LNCAP (cell line): Measurements from ENCODE around the gene APP.

Experiments used
- TF ChIP-seq, protein P1 (sequence below): fragments of 450-650 bp; IDR thresholded peaks from 2 replicates; pipeline ENCODE4 v1.5.1; 2017; ENCODE audit warnings: mild to moderate bottlenecking

The APP gene

GRCh38 chr21:26070121-26070520, 100.4 kb downstream of the APP start:
- TF ChIP-seq, protein P1, sequence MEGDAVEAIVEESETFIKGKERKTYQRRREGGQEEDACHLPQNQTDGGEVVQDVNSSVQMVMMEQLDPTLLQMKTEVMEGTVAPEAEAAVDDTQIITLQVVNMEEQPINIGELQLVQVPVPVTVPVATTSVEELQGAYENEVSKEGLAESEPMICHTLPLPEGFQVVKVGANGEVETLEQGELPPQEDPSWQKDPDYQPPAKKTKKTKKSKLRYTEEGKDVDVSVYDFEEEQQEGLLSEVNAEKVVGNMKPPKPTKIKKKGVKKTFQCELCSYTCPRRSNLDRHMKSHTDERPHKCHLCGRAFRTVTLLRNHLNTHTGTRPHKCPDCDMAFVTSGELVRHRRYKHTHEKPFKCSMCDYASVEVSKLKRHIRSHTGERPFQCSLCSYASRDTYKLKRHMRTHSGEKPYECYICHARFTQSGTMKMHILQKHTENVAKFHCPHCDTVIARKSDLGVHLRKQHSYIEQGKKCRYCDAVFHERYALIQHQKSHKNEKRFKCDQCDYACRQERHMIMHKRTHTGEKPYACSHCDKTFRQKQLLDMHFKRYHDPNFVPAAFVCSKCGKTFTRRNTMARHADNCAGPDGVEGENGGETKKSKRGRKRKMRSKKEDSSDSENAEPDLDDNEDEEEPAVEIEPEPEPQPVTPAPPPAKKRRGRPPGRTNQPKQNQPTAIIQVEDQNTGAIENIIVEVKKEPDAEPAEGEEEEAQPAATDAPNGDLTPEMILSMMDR, result no peak

DNA sequence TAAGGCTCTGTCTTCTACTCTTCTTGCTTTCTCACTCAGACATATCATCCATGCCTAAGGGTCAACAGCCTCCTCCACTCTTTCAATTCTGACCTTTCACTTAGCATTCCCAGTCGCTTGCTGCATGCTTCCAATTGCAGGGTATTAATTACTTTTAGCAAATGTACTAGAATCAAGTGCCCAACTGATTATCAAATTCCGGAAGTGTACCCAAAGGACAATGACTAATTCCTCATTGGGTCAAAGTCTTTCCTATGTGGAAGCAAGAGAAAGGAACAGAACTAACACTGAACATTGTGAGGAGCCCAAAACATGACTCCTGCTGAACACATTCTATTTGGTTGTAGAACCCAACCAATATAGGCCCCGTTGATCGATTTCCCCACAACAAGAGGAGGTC, 101.8 kb downstream of the APP start:
- TF ChIP-seq, protein P1, result no peak

GRCh38 chr21:26067836-26068594, 102.6 kb downstream of the APP start:
- TF ChIP-seq, protein P1, result no peak

DNA sequence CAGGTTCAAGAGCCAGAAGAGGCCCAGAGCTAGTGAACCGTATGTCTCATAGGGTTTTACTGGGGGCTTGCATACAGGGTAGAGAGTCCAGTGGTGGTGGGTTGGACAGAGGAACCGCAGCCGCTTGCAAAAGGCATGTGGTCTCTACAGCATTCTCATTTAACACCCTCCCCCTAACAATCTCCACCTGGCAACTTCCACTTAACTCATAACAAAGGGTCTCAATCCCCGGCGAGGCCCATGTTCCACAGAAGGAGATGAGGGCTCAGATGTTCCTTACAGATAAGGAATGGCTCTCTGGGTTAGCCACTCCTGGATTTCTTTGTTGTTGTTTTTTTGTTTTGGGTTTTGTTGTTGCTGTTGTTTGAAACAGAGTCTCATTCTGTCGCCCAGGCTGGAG, 106.1 kb downstream of the APP start:
- TF ChIP-seq, protein P1, result no peak

DNA sequence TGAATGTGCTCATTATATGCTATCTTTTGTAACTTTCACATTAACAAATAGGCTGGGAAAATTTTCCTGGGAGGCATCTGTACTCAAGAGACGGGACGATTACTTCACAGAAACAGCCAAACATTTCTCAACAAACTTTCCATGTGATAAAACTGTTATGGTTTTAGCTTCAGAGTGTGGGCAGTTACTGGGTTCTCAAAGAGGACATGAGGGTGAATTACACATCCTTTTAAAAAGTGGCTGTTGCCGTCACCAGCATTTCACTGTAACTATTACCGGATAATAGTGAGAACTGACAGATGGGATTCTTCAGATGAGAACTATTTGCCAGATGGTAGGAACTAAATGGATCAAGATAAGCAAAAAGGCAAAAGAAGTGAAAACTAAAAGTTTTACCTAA, 109.1 kb downstream of the APP start:
- TF ChIP-seq, protein P1, result no peak

- TF ChIP-seq, protein P1, result no peak
Observed at GRCh38 chr21:26060335-26061115, 110.0 kb downstream of the APP start.

DNA sequence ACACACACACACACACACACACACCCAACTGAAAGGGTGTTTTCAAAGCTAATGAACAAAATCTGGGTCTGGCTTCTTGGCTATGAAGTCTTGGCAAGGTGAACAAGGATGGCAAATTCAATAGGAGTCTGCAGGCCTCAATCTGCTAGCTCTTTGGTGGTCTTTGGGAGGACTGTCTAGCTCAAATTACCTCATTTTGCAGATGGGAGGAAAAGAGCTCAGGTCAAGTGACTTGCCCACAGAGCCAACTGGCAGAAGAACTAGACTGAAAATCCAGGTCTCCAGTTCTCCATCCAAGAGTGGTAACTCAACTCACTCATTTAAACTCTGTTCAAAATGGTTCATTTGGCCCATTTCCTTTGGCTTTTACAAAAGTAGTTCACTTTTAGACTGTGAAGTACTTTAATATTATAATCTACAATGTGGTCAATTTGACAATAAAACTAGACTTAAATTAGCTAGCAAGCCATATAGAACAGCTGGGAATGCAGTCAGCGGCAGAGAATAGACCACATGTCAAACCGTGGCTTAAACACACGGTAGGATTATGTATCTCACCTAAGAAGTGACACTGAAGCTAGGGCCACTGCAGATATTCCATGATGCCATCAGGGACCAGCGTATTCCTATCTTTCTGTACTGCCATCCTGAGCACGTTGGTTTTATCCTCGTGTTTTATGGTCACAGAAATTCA, 112.9 kb downstream of the APP start:
- TF ChIP-seq, protein P1, result no peak
